HCT116 (cell line): ENCODE results near the gene FAM110C. TPM values are rescaled to one million over a fixed set of nuclear protein-coding genes. Genes with fewer than 3 reads are reported as not detected.

Source experiments
- ATAC-seq: fragments of 200-7000 bp; cut with Tn5 transposase; 2 replicates; pipeline ENCODE4 v1.9.1; 2020; ENCODE audit warnings: mild to moderate bottlenecking, moderate library complexity
- BruUV-seq: library from RNA; stranded (reverse); fragments of 400-500 nt; replicated peaks from 2 replicates; lab custom pipeline; 2021; lab: Mats Ljungman, UMichigan
- CTCF ChIA-PET: fragments of 300-600 bp; sonication (Branson Sonifier 250); formaldehyde crosslinking; loops from one replicate; lab custom pipeline; 2021; ENCODE audit warnings: antibody characterized with exemption; lab: Charles Lee
- POLR2A ChIA-PET: fragments of 300-600, 350-600 bp; sonication (Branson Sonifier 250); formaldehyde crosslinking; loops from one replicate; lab custom pipeline; 2021; ENCODE audit warnings: antibody characterized with exemption; lab: Charles Lee
- RAD21 ChIA-PET, 2 experiments: fragments of 300-600 bp; sonication (Branson Sonifier 250); formaldehyde crosslinking; loops; one replicate each; lab custom pipeline; 2023; ENCODE audit warnings: low total read pairs in 2 of 2; ENCODE audit not compliant: uncharacterized antibody in 2 of 2, unreplicated experiment in 2 of 2, low non-redundant PET in 1 of 2; lab: Charles Lee
- DNase-seq: peaks from one replicate; pipeline ENCODE4 v3.0.0-alpha.2; 2010; ENCODE audit warnings: low read depth, low spot score
- H2AFZ ChIP-seq: fragments of 200-600 bp; shearing (Covaris generic), sonication (generic); 2 replicates; pipeline ENCODE4 v1.6.1; 2017; ENCODE audit warnings: low read depth, mixed run types, mixed read lengths, antibody characterized with exemption, low read length; ENCODE audit not compliant: poor library complexity, severe bottlenecking
- H3K27ac ChIP-seq: 2 replicates; pipeline ENCODE4 v1.5.1; 2012; ENCODE audit warnings: low read depth, low read length
- H3K27me3 ChIP-seq: fragments of 200-600 bp; sonication (generic); 2 replicates; pipeline ENCODE4 v1.6.1; 2016; ENCODE audit warnings: mixed run types, low read length, mixed read lengths; ENCODE audit not compliant: insufficient read depth
- H3K36me3 ChIP-seq, 2 experiments: fragments of 200-500 bp in 1 of 2; fragments of 200-600 bp in 1 of 2; sonication (Bioruptor generic) in 1 of 2; sonication (generic) in 1 of 2; 2 replicates each; pipeline versions ENCODE4 v1.5.1 to v1.6.1; 2014 to 2016; ENCODE audit warnings: low read length in 2 of 2, inconsistent platforms in 1 of 2, mixed read lengths in 1 of 2, mixed run types in 1 of 2; ENCODE audit not compliant: insufficient read depth in 2 of 2, control insufficient read depth in 1 of 2
- H3K4me1 ChIP-seq, 2 experiments: fragments of 200-600 bp in 1 of 2; sonication (generic) in 1 of 2; 2 replicates each; pipeline versions ENCODE4 v1.5.1 to v1.6.1; 2012 to 2017; ENCODE audit warnings: low read length in 2 of 2, inconsistent platforms in 1 of 2, mild to moderate bottlenecking in 1 of 2, mixed read lengths in 1 of 2, mixed run types in 1 of 2, moderate library complexity in 1 of 2; ENCODE audit not compliant: insufficient read depth in 2 of 2, control insufficient read depth in 1 of 2
- H3K4me2 ChIP-seq: fragments of 200-600 bp; sonication (generic); 2 replicates; pipeline ENCODE4 v1.6.1; 2017; ENCODE audit warnings: mixed run types, low read length, mixed read lengths
- H3K4me3 ChIP-seq, 2 experiments: fragments of 200-600 bp in 1 of 2; sonication (generic) in 1 of 2; replicated peaks in 1 of 2; 2 replicates each; pipeline ENCODE4 v1.5.1; 2011 to 2016; ENCODE audit warnings: low read length in 2 of 2, control low read depth in 1 of 2, low read depth in 1 of 2, mild to moderate bottlenecking in 1 of 2, mixed read lengths in 1 of 2, mixed run types in 1 of 2
- H3K79me2 ChIP-seq: fragments of 200-600 bp; sonication (generic); 2 replicates; pipeline ENCODE4 v1.6.1; 2017; ENCODE audit warnings: mild to moderate bottlenecking, mixed run types, low read length, moderate library complexity, mixed read lengths; ENCODE audit not compliant: insufficient read depth
- H3K9ac ChIP-seq: fragments of 200-600 bp; sonication (generic); 2 replicates; pipeline ENCODE4 v1.6.1; 2016; ENCODE audit warnings: low read length, mixed read lengths
- H3K9me2 ChIP-seq: fragments of 200-600 bp; sonication (generic), shearing (Covaris generic); 2 replicates; pipeline ENCODE4 v1.6.1; 2017; ENCODE audit warnings: mixed run types, mild to moderate bottlenecking, moderate library complexity; ENCODE audit not compliant: insufficient read depth
- H3K9me3 ChIP-seq, 2 experiments: fragments of 200-500 bp in 1 of 2; fragments of 200-600 bp in 1 of 2; sonication (Bioruptor generic) in 1 of 2; sonication (generic) in 1 of 2; 2 replicates each; pipeline ENCODE4 v1.6.1; 2014 to 2017; ENCODE audit warnings: low read length in 2 of 2, mixed read lengths in 2 of 2, inconsistent platforms in 1 of 2, low read depth in 1 of 2, mild to moderate bottlenecking in 1 of 2, mixed run types in 1 of 2, moderate library complexity in 1 of 2; ENCODE audit not compliant: control insufficient read depth in 1 of 2, insufficient read depth in 1 of 2
- H4K20me1 ChIP-seq: fragments of 200-600 bp; sonication (generic), shearing (Covaris generic); 2 replicates; pipeline ENCODE4 v1.6.1; 2017; ENCODE audit warnings: mixed run types, mild to moderate bottlenecking, moderate library complexity; ENCODE audit not compliant: insufficient read depth
- CBX3 ChIP-seq: IDR thresholded peaks from 2 replicates; pipeline ENCODE4 v1.6.1; 2012; ENCODE audit warnings: low read depth
- CEBPB ChIP-seq: IDR thresholded peaks from 2 replicates; pipeline ENCODE4 v1.6.1; 2012; ENCODE audit warnings: low read depth
- EGR1 ChIP-seq: IDR thresholded peaks from 2 replicates; pipeline ENCODE4 v1.6.1; 2012; ENCODE audit warnings: low read depth
- ELF1 ChIP-seq: IDR thresholded peaks from 2 replicates; pipeline ENCODE4 v1.6.1; 2012; ENCODE audit warnings: low read depth, borderline replicate concordance
- EZH2phosphoT487 ChIP-seq: fragments of 200-600 bp; IDR thresholded peaks from 2 replicates; pipeline ENCODE4 v1.6.1; 2018; ENCODE audit warnings: antibody characterized with exemption, borderline replicate concordance
- FOSL1 ChIP-seq: IDR thresholded peaks from 2 replicates; pipeline ENCODE4 v1.6.1; 2012; ENCODE audit warnings: low read depth
- JUND ChIP-seq: IDR thresholded peaks from 2 replicates; pipeline ENCODE4 v1.6.1; 2012
- POLR2A ChIP-seq: IDR thresholded peaks from 2 replicates; pipeline ENCODE4 v1.7.0; 2011; ENCODE audit warnings: borderline replicate concordance; ENCODE audit not compliant: insufficient read depth, insufficient read length; ENCODE audit errors: extremely low read depth
- POLR2AphosphoS5 ChIP-seq: IDR thresholded peaks from 2 replicates; pipeline ENCODE4 v1.6.1; 2011; ENCODE audit warnings: mild to moderate bottlenecking, low read depth, low read length, moderate library complexity
- RAD21 ChIP-seq: IDR thresholded peaks from 2 replicates; pipeline ENCODE4 v1.6.1; 2012; ENCODE audit warnings: low read depth, mild to moderate bottlenecking
- SIN3A ChIP-seq: IDR thresholded peaks from 2 replicates; pipeline ENCODE4 v1.6.1; 2012; ENCODE audit warnings: low read depth
- SP1 ChIP-seq: IDR thresholded peaks from 2 replicates; pipeline ENCODE4 v1.6.1; 2012; ENCODE audit warnings: low read depth
- SRF ChIP-seq: IDR thresholded peaks from 2 replicates; pipeline ENCODE4 v1.6.1; 2012; ENCODE audit warnings: low read depth
- TCF7L2 ChIP-seq: IDR thresholded peaks from 2 replicates; pipeline ENCODE4 v1.7.0; 2011; ENCODE audit warnings: borderline replicate concordance, inconsistent platforms; ENCODE audit not compliant: insufficient read depth, insufficient read length; ENCODE audit errors: extremely low read depth
- YY1 ChIP-seq: IDR thresholded peaks from 2 replicates; pipeline ENCODE4 v1.6.1; 2011; ENCODE audit warnings: low read length, low read depth, moderate library complexity, mild to moderate bottlenecking; ENCODE audit not compliant: insufficient replicate concordance; ENCODE audit errors: extremely low read depth
- intact Hi-C: fragments of 100-400 bp; cut with micrococcal nuclease; formaldehyde crosslinking; loops from 2 replicates; pipeline ENCODE4 v1.10.0; 2022
- total RNA-seq: library from RNA; stranded (reverse); gene quantifications from one replicate; pipeline ENCODE4 v1.2.1, GENCODE V29; 2021; ENCODE audit not compliant: unreplicated experiment
- TF ChIP-seq, protein P1 (sequence below): IDR thresholded peaks from 2 replicates; pipeline ENCODE4 v1.6.1; 2011; ENCODE audit warnings: mild to moderate bottlenecking, low read length, moderate library complexity; ENCODE audit not compliant: insufficient replicate concordance; ENCODE audit errors: extremely low read depth
- TF ChIP-seq, protein P2 (sequence below): IDR thresholded peaks from 2 replicates; pipeline ENCODE4 v1.6.1; 2012
- TF ChIP-seq, protein P3 (sequence below): IDR thresholded peaks from 2 replicates; pipeline ENCODE4 v1.6.1; 2012; ENCODE audit warnings: low read depth
- TF ChIP-seq, protein P4 (sequence below): IDR thresholded peaks from 2 replicates; pipeline ENCODE4 v1.6.1; 2012
- TF ChIP-seq, protein P5 (sequence below), 3 experiments: fragments of 200-600 bp in 1 of 3; sonication (generic) in 1 of 3; IDR thresholded peaks in 2 of 3; conservative IDR thresholded peaks in 1 of 3; 2 replicates each; pipeline ENCODE4 v1.5.1; 2012 to 2017; ENCODE audit warnings: low read depth in 2 of 3, low read length in 2 of 3, antibody characterized with exemption in 1 of 3, borderline replicate concordance in 1 of 3, control low read depth in 1 of 3, mild to moderate bottlenecking in 1 of 3, mixed read lengths in 1 of 3, mixed run types in 1 of 3, moderate library complexity in 1 of 3; ENCODE audit not compliant: insufficient read depth in 1 of 3

Gene FAM110C
- total RNA-seq, 1 experiment from 2014 or later: 20.3 TPM

DNA sequence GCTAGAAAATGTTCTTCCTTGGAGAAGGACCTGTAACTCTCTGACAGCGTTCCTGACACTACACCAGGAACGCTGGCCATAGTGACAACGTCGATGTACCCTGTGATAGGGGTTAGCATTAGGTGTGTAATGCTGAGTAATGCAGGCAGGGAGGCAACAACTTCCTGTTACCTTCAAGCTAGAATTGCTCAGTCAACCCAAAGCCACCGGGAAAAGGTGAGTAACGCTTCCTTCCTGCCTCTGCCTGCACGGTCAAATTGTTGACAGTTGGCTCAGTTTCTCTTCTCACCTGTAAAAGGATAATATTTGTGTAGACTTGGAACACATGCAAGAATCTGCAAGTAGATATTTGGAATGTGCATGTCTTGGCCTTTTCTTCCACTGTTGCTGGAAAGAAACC lies 12.7 kb downstream of the FAM110C start:
- POLR2A ChIA-PET: interaction anchor here (0.8 to 1.2 kb wide), 2 partner anchors 10 to 11 kb away, joined by 3 to 8 read pairs; no protein-coding TSS in a partner anchor
- peak; percentile 79 for DNase-seq

More for the DNA sequence above, 12.7 kb downstream of the FAM110C start:
- peak overlapping the region; percentile 40 for H3K27ac ChIP-seq
- intact Hi-C loops: no loop called here
- H3K9me2 ChIP-seq: no peaks in the 10 kb centered on the region
- H4K20me1 ChIP-seq: no peaks in the 10 kb centered on the region
- H2AFZ ChIP-seq: peak overlapping the region; percentile 42
- H3K4me2 ChIP-seq: peak overlapping the region; percentile 72
- no peaks in the 10 kb centered on the region for H3K9me3 ChIP-seq
- H3K9ac ChIP-seq: peak overlapping the region; percentile 38
- BruUV-seq: no TSS peak
- ChIA-PET RAD21 (no interaction called here), CTCF (interaction anchor here (1.4 kb wide), 1 partner anchor 109 kb away, joined by 3 read pairs; no protein-coding TSS in a partner anchor)
- H3K36me3 ChIP-seq: peaks cover 0 to 4% of the 10 kb centered on the region in 2 experiments; a peak in 1 of 4 replicates
- TF ChIP-seq, protein P1, sequence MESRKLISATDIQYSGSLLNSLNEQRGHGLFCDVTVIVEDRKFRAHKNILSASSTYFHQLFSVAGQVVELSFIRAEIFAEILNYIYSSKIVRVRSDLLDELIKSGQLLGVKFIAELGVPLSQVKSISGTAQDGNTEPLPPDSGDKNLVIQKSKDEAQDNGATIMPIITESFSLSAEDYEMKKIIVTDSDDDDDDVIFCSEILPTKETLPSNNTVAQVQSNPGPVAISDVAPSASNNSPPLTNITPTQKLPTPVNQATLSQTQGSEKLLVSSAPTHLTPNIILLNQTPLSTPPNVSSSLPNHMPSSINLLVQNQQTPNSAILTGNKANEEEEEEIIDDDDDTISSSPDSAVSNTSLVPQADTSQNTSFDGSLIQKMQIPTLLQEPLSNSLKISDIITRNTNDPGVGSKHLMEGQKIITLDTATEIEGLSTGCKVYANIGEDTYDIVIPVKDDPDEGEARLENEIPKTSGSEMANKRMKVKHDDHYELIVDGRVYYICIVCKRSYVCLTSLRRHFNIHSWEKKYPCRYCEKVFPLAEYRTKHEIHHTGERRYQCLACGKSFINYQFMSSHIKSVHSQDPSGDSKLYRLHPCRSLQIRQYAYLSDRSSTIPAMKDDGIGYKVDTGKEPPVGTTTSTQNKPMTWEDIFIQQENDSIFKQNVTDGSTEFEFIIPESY: peak; percentile 50
- TF ChIP-seq FOSL1 (peak; percentile 92), SRF (peak; percentile 57; the same call in 1 of the 2 replicates), EGR1 (0 out of 2 replicates have a peak, but pooled peaks have one; percentile 22), POLR2AphosphoS5 (peak; percentile 69), POLR2A (no peak), CBX3 (peak; percentile 99), EZH2phosphoT487 (no peak), TCF7L2 (no peak), SP1 (peak; percentile 96), SIN3A (peak; percentile 91), ELF1 (peak; percentile 66; the same call in 1 of the 2 replicates), YY1 (no peak), RAD21 (peak; percentile 32; the same call in 1 of the 2 replicates), CEBPB (peak; percentile 88), JUND (peak; percentile 92)
- TF ChIP-seq, protein P2, sequence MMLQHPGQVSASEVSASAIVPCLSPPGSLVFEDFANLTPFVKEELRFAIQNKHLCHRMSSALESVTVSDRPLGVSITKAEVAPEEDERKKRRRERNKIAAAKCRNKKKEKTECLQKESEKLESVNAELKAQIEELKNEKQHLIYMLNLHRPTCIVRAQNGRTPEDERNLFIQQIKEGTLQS: peak; percentile 55; the same call in 1 of the 2 replicates
- TF ChIP-seq, protein P3, sequence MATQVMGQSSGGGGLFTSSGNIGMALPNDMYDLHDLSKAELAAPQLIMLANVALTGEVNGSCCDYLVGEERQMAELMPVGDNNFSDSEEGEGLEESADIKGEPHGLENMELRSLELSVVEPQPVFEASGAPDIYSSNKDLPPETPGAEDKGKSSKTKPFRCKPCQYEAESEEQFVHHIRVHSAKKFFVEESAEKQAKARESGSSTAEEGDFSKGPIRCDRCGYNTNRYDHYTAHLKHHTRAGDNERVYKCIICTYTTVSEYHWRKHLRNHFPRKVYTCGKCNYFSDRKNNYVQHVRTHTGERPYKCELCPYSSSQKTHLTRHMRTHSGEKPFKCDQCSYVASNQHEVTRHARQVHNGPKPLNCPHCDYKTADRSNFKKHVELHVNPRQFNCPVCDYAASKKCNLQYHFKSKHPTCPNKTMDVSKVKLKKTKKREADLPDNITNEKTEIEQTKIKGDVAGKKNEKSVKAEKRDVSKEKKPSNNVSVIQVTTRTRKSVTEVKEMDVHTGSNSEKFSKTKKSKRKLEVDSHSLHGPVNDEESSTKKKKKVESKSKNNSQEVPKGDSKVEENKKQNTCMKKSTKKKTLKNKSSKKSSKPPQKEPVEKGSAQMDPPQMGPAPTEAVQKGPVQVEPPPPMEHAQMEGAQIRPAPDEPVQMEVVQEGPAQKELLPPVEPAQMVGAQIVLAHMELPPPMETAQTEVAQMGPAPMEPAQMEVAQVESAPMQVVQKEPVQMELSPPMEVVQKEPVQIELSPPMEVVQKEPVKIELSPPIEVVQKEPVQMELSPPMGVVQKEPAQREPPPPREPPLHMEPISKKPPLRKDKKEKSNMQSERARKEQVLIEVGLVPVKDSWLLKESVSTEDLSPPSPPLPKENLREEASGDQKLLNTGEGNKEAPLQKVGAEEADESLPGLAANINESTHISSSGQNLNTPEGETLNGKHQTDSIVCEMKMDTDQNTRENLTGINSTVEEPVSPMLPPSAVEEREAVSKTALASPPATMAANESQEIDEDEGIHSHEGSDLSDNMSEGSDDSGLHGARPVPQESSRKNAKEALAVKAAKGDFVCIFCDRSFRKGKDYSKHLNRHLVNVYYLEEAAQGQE: no peak
- TF ChIP-seq, protein P4, sequence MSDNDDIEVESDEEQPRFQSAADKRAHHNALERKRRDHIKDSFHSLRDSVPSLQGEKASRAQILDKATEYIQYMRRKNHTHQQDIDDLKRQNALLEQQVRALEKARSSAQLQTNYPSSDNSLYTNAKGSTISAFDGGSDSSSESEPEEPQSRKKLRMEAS: peak; percentile 92
- TF ChIP-seq, protein P5, sequence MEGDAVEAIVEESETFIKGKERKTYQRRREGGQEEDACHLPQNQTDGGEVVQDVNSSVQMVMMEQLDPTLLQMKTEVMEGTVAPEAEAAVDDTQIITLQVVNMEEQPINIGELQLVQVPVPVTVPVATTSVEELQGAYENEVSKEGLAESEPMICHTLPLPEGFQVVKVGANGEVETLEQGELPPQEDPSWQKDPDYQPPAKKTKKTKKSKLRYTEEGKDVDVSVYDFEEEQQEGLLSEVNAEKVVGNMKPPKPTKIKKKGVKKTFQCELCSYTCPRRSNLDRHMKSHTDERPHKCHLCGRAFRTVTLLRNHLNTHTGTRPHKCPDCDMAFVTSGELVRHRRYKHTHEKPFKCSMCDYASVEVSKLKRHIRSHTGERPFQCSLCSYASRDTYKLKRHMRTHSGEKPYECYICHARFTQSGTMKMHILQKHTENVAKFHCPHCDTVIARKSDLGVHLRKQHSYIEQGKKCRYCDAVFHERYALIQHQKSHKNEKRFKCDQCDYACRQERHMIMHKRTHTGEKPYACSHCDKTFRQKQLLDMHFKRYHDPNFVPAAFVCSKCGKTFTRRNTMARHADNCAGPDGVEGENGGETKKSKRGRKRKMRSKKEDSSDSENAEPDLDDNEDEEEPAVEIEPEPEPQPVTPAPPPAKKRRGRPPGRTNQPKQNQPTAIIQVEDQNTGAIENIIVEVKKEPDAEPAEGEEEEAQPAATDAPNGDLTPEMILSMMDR (IDR thresholded peaks at IDR 0.05 in 2 of 3, conservative IDR thresholded peaks at IDR 0.05 in 1 of 3; ENCODE audit: borderline replicate concordance in 1 of 3, insufficient read depth in 1 of 3, low read depth in 2 of 3, low read length in 2 of 3): no peak
- ATAC-seq: peak; percentile 83
- H3K79me2 ChIP-seq: no peaks in the 10 kb centered on the region
- no peaks in the 10 kb centered on the region for H3K27me3 ChIP-seq
- H3K4me3 ChIP-seq: peak overlapping the region in 1 of 2 experiments; percentile 39; a peak in 2 of 4 replicates
- H3K4me1 ChIP-seq: peaks cover 17 to 54% of the 10 kb centered on the region in 2 experiments
